T-helper 2 cell (primary cell): ENCODE measurements around the gene CWC15.
A peak's percentile ranks its signal among the peaks of the same experiment; 100 is the strongest.
"Not testable (repeated sequence)": the region's sequence is repeated elsewhere in the genome, so short reads cannot be mapped to it uniquely, and the experiment has no call there.

Experiments
- DNase-seq, 5 experiments: peaks; one replicate each; pipeline versions ENCODE4 v3.0.0 to v3.0.0-alpha.2; 2012 to 2022
- total RNA-seq, 2 donors: gene quantifications; one replicate each; lab custom pipeline; 2026; lab: John Stamatoyannopoulos, UW

The CWC15 gene
- total RNA-seq = 53.8 to 54.9 reads per million in 2 donors

- peak; percentile 82 to 96 (median 91) for DNase-seq
Observed at GRCh38 chr11:94973099-94973968, at the start of gene CWC15, which contains the start of gene KDM4D. CWC15 (minus strand) TSS chr11:94973556; CDS start chr11:94972185, 1,371 bp downstream. KDM4D (plus strand) TSS chr11:94973709; CDS start chr11:94997373, 23,664 bp downstream.

- not testable (repeated sequence) for DNase-seq
Observed at GRCh38 chr11:95021468-95021867, 48.1 kb upstream of the CWC15 start.

- no peak for DNase-seq
Observed at GRCh38 chr11:95016139-95016538, 42.8 kb upstream of the CWC15 start.

GRCh38 chr11:95014184-95014821 lies 40.9 kb upstream of the CWC15 start:
- DNase-seq = no peak

GRCh38 chr11:95011376-95011775 lies 38.0 kb upstream of the CWC15 start:
- no peak for DNase-seq

- no peak for DNase-seq
Observed at GRCh38 chr11:95005642-95006041, 32.3 kb upstream of the CWC15 start.

GRCh38 chr11:95003716-95004115 lies 30.4 kb upstream of the CWC15 start:
- DNase-seq = no peak

- DNase-seq = no peak
Observed at GRCh38 chr11:94998285-94998684, 24.9 kb upstream of the CWC15 start.

- DNase-seq = no peak
Observed at GRCh38 chr11:94997437-94997836, 24.1 kb upstream of the CWC15 start.

- no peak for DNase-seq
Observed at GRCh38 chr11:94993400-94993943, 20.1 kb upstream of the CWC15 start.

- no peak for DNase-seq
Observed at GRCh38 chr11:94988748-94989147, 15.4 kb upstream of the CWC15 start.

GRCh38 chr11:94987378-94987777 lies 14.0 kb upstream of the CWC15 start:
- no peak for DNase-seq

GRCh38 chr11:94975599-94975998 lies 2.2 kb upstream of the CWC15 start:
- no peak for DNase-seq

GRCh38 chr11:94974178-94974577 lies 822 bp upstream of the CWC15 start:
- DNase-seq = peak in 1 of 5 experiments; percentile 6

GRCh38 chr11:94972700-94973098 lies 657 bp downstream of the CWC15 start:
- DNase-seq = no peak

- DNase-seq = no peak
Observed at GRCh38 chr11:94968334-94968958, 4.9 kb downstream of the CWC15 start.

GRCh38 chr11:94964934-94965333 lies 8.4 kb downstream of the CWC15 start:
- DNase-seq = no peak

- DNase-seq = no peak
Observed at GRCh38 chr11:94961255-94961654, 12.1 kb downstream of the CWC15 start.

GRCh38 chr11:94960488-94960887 lies 12.9 kb downstream of the CWC15 start:
- no peak for DNase-seq

- DNase-seq = no peak
Observed at GRCh38 chr11:94959179-94959578, 14.2 kb downstream of the CWC15 start.

- DNase-seq = no peak
Observed at GRCh38 chr11:94958121-94958696, 15.1 kb downstream of the CWC15 start.

- DNase-seq = no peak
Observed at GRCh38 chr11:94956963-94957362, 16.4 kb downstream of the CWC15 start.

- DNase-seq = peak in 1 of 5 experiments; percentile 17
Observed at GRCh38 chr11:94954753-94955152, 18.6 kb downstream of the CWC15 start.
